HCT116 (cell line): Measurements from ENCODE around the gene MED15. TPM values are rescaled to one million over a fixed set of nuclear protein-coding genes. Genes with fewer than 3 reads are reported as not detected.

Source experiments
- ATAC-seq: fragments of 200-7000 bp; cut with Tn5 transposase; 2 replicates; pipeline ENCODE4 v1.9.1; 2020; ENCODE audit warnings: mild to moderate bottlenecking, moderate library complexity
- BruUV-seq: library from RNA; stranded (reverse); fragments of 400-500 nt; replicated peaks from 2 replicates; lab custom pipeline; 2021; lab: Mats Ljungman, UMichigan
- CTCF ChIA-PET: fragments of 300-600 bp; sonication (Branson Sonifier 250); formaldehyde crosslinking; loops from one replicate; lab custom pipeline; 2021; ENCODE audit warnings: antibody characterized with exemption; lab: Charles Lee
- POLR2A ChIA-PET: fragments of 300-600, 350-600 bp; sonication (Branson Sonifier 250); formaldehyde crosslinking; loops from one replicate; lab custom pipeline; 2021; ENCODE audit warnings: antibody characterized with exemption; lab: Charles Lee
- RAD21 ChIA-PET, 2 experiments: fragments of 300-600 bp; sonication (Branson Sonifier 250); formaldehyde crosslinking; loops; one replicate each; lab custom pipeline; 2023; ENCODE audit warnings: low total read pairs in 2 of 2; ENCODE audit not compliant: uncharacterized antibody in 2 of 2, unreplicated experiment in 2 of 2, low non-redundant PET in 1 of 2; lab: Charles Lee
- DNase-seq: peaks from one replicate; pipeline ENCODE4 v3.0.0-alpha.2; 2010; ENCODE audit warnings: low read depth, low spot score
- H2AFZ ChIP-seq: fragments of 200-600 bp; shearing (Covaris generic), sonication (generic); 2 replicates; pipeline ENCODE4 v1.6.1; 2017; ENCODE audit warnings: low read depth, mixed run types, mixed read lengths, antibody characterized with exemption, low read length; ENCODE audit not compliant: poor library complexity, severe bottlenecking
- H3K27ac ChIP-seq: 2 replicates; pipeline ENCODE4 v1.5.1; 2012; ENCODE audit warnings: low read depth, low read length
- H3K27me3 ChIP-seq: fragments of 200-600 bp; sonication (generic); 2 replicates; pipeline ENCODE4 v1.6.1; 2016; ENCODE audit warnings: mixed run types, low read length, mixed read lengths; ENCODE audit not compliant: insufficient read depth
- H3K36me3 ChIP-seq, 2 experiments: fragments of 200-500 bp in 1 of 2; fragments of 200-600 bp in 1 of 2; sonication (Bioruptor generic) in 1 of 2; sonication (generic) in 1 of 2; 2 replicates each; pipeline versions ENCODE4 v1.5.1 to v1.6.1; 2014 to 2016; ENCODE audit warnings: low read length in 2 of 2, inconsistent platforms in 1 of 2, mixed read lengths in 1 of 2, mixed run types in 1 of 2; ENCODE audit not compliant: insufficient read depth in 2 of 2, control insufficient read depth in 1 of 2
- H3K4me1 ChIP-seq, 2 experiments: fragments of 200-600 bp in 1 of 2; sonication (generic) in 1 of 2; 2 replicates each; pipeline versions ENCODE4 v1.5.1 to v1.6.1; 2012 to 2017; ENCODE audit warnings: low read length in 2 of 2, inconsistent platforms in 1 of 2, mild to moderate bottlenecking in 1 of 2, mixed read lengths in 1 of 2, mixed run types in 1 of 2, moderate library complexity in 1 of 2; ENCODE audit not compliant: insufficient read depth in 2 of 2, control insufficient read depth in 1 of 2
- H3K4me2 ChIP-seq: fragments of 200-600 bp; sonication (generic); 2 replicates; pipeline ENCODE4 v1.6.1; 2017; ENCODE audit warnings: mixed run types, low read length, mixed read lengths
- H3K4me3 ChIP-seq, 2 experiments: fragments of 200-600 bp in 1 of 2; sonication (generic) in 1 of 2; replicated peaks in 1 of 2; 2 replicates each; pipeline ENCODE4 v1.5.1; 2011 to 2016; ENCODE audit warnings: low read length in 2 of 2, control low read depth in 1 of 2, low read depth in 1 of 2, mild to moderate bottlenecking in 1 of 2, mixed read lengths in 1 of 2, mixed run types in 1 of 2
- H3K79me2 ChIP-seq: fragments of 200-600 bp; sonication (generic); 2 replicates; pipeline ENCODE4 v1.6.1; 2017; ENCODE audit warnings: mild to moderate bottlenecking, mixed run types, low read length, moderate library complexity, mixed read lengths; ENCODE audit not compliant: insufficient read depth
- H3K9ac ChIP-seq: fragments of 200-600 bp; sonication (generic); 2 replicates; pipeline ENCODE4 v1.6.1; 2016; ENCODE audit warnings: low read length, mixed read lengths
- H3K9me2 ChIP-seq: fragments of 200-600 bp; sonication (generic), shearing (Covaris generic); 2 replicates; pipeline ENCODE4 v1.6.1; 2017; ENCODE audit warnings: mixed run types, mild to moderate bottlenecking, moderate library complexity; ENCODE audit not compliant: insufficient read depth
- H3K9me3 ChIP-seq, 2 experiments: fragments of 200-500 bp in 1 of 2; fragments of 200-600 bp in 1 of 2; sonication (Bioruptor generic) in 1 of 2; sonication (generic) in 1 of 2; 2 replicates each; pipeline ENCODE4 v1.6.1; 2014 to 2017; ENCODE audit warnings: low read length in 2 of 2, mixed read lengths in 2 of 2, inconsistent platforms in 1 of 2, low read depth in 1 of 2, mild to moderate bottlenecking in 1 of 2, mixed run types in 1 of 2, moderate library complexity in 1 of 2; ENCODE audit not compliant: control insufficient read depth in 1 of 2, insufficient read depth in 1 of 2
- H4K20me1 ChIP-seq: fragments of 200-600 bp; sonication (generic), shearing (Covaris generic); 2 replicates; pipeline ENCODE4 v1.6.1; 2017; ENCODE audit warnings: mixed run types, mild to moderate bottlenecking, moderate library complexity; ENCODE audit not compliant: insufficient read depth
- ATF3 ChIP-seq: IDR thresholded peaks from 2 replicates; pipeline ENCODE4 v1.6.1; 2012
- CBX3 ChIP-seq: IDR thresholded peaks from 2 replicates; pipeline ENCODE4 v1.6.1; 2012; ENCODE audit warnings: low read depth
- FOSL1 ChIP-seq: IDR thresholded peaks from 2 replicates; pipeline ENCODE4 v1.6.1; 2012; ENCODE audit warnings: low read depth
- POLR2A ChIP-seq: IDR thresholded peaks from 2 replicates; pipeline ENCODE4 v1.7.0; 2011; ENCODE audit warnings: borderline replicate concordance; ENCODE audit not compliant: insufficient read depth, insufficient read length; ENCODE audit errors: extremely low read depth
- POLR2AphosphoS5 ChIP-seq: IDR thresholded peaks from 2 replicates; pipeline ENCODE4 v1.6.1; 2011; ENCODE audit warnings: mild to moderate bottlenecking, low read depth, low read length, moderate library complexity
- SIN3A ChIP-seq: IDR thresholded peaks from 2 replicates; pipeline ENCODE4 v1.6.1; 2012; ENCODE audit warnings: low read depth
- SP1 ChIP-seq: IDR thresholded peaks from 2 replicates; pipeline ENCODE4 v1.6.1; 2012; ENCODE audit warnings: low read depth
- TCF7L2 ChIP-seq: IDR thresholded peaks from 2 replicates; pipeline ENCODE4 v1.7.0; 2011; ENCODE audit warnings: borderline replicate concordance, inconsistent platforms; ENCODE audit not compliant: insufficient read depth, insufficient read length; ENCODE audit errors: extremely low read depth
- ZFX ChIP-seq: fragments of 450-650 bp; IDR thresholded peaks from 2 replicates; pipeline ENCODE4 v1.6.1; 2017
- intact Hi-C: fragments of 100-400 bp; cut with micrococcal nuclease; formaldehyde crosslinking; loops from 2 replicates; pipeline ENCODE4 v1.10.0; 2022
- total RNA-seq: library from RNA; stranded (reverse); gene quantifications from one replicate; pipeline ENCODE4 v1.2.1, GENCODE V29; 2021; ENCODE audit not compliant: unreplicated experiment

Gene MED15
- total RNA-seq, 1 experiment from 2014 or later = 81.3 TPM

GRCh38 chr22:20483771-20484170, 23.6 kb upstream of the MED15 start:
- Histone ChIP-seq H3K27me3 (no peaks in the 10 kb centered on the region), H3K4me3 (no peak overlapping the region), H3K9me2 (no peaks in the 10 kb centered on the region), H3K27ac (no peak overlapping the region), H3K4me1 (no peaks in the 10 kb centered on the region), H3K9me3 (no peaks in the 10 kb centered on the region), H4K20me1 (no peaks in the 10 kb centered on the region), H3K9ac (no peak overlapping the region), H3K79me2 (no peaks in the 10 kb centered on the region), H2AFZ (no peak overlapping the region), H3K4me2 (no peak overlapping the region), H3K36me3 (no peaks in the 10 kb centered on the region)
- no peak for DNase-seq
- no peak for TF ChIP-seq CBX3
- TF ChIP-seq ATF3 = no peak
- TF ChIP-seq SIN3A = no peak
- TF ChIP-seq POLR2A = no peak
- POLR2A ChIA-PET = no interaction called here
- no TSS peak for BruUV-seq
- intact Hi-C loops = no loop called here
- ATAC-seq = no peak
- RAD21 ChIA-PET = no interaction called here
- CTCF ChIA-PET = no interaction called here

GRCh38 chr22:20484948-20485683, 22.3 kb upstream of the MED15 start:
- H3K4me3 ChIP-seq = no peak overlapping the region
- RAD21 ChIA-PET = no interaction called here

More at GRCh38 chr22:20484948-20485683, 22.3 kb upstream of the MED15 start:
- BruUV-seq = no TSS peak
- no peak overlapping the region for H3K4me2 ChIP-seq
- TF ChIP-seq ATF3 (no peak), POLR2AphosphoS5 (no peak), CBX3 (no peak), SP1 (no peak), TCF7L2 (no peak), FOSL1 (no peak), ZFX (no peak)
- TF ChIP-seq, all 23 proteins: peak for 0
- Histone ChIP-seq H3K9ac (no peak overlapping the region), H4K20me1 (no peaks in the 10 kb centered on the region), H3K79me2 (no peaks in the 10 kb centered on the region), H3K27ac (no peak overlapping the region), H3K27me3 (no peaks in the 10 kb centered on the region), H3K4me1 (no peaks in the 10 kb centered on the region), H2AFZ (no peak overlapping the region), H3K9me2 (no peaks in the 10 kb centered on the region), H3K9me3 (no peaks in the 10 kb centered on the region), H3K36me3 (no peaks in the 10 kb centered on the region)
- ChIA-PET POLR2A (no interaction called here), CTCF (no interaction called here)
- intact Hi-C loops = no loop called here
- DNase-seq (no peak), ATAC-seq (no peak)
